DOHH2 (cell line): Measurements from ENCODE around the gene RP2.
A peak's percentile ranks its signal among the peaks of the same experiment; 100 is the strongest.

Source experiments
- EZH2phosphoT487 ChIP-seq: fragments of 200-600 bp; sonication (generic); IDR thresholded peaks from 2 replicates; pipeline ENCODE4 v1.6.1; 2017; ENCODE audit warnings: borderline replicate concordance, mild to moderate bottlenecking, antibody characterized with exemption, low read length, moderate library complexity, mixed read lengths
- TF ChIP-seq, protein P1 (sequence below): fragments of 200-600 bp; sonication (generic); IDR thresholded peaks from one replicate; pipeline ENCODE4 v1.5.1; 2014; ENCODE audit warnings: antibody characterized with exemption, mild to moderate bottlenecking, low read depth, low read length; ENCODE audit not compliant: poor library complexity, severe bottlenecking

DNA sequence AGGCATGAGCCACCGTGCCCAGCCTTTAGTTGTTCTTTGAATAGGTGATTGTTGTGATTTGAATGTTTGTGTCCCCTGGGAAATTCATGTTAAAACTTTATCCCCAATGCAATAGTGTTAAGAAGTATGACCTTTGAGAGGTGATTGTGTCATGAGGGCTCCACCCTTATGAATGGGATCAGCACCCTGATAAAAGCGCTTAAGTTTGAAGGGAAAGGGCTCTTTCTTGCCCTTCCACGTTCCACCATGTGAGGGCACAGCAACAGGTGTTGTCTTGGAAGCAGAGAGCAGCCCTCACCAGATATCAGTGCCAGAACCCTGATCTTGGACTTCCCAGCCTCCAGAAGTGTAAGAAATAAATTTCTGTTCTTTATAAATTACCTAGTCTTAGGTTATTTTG is 33.7 kb upstream of the RP2 start:
- TF ChIP-seq, protein P1, sequence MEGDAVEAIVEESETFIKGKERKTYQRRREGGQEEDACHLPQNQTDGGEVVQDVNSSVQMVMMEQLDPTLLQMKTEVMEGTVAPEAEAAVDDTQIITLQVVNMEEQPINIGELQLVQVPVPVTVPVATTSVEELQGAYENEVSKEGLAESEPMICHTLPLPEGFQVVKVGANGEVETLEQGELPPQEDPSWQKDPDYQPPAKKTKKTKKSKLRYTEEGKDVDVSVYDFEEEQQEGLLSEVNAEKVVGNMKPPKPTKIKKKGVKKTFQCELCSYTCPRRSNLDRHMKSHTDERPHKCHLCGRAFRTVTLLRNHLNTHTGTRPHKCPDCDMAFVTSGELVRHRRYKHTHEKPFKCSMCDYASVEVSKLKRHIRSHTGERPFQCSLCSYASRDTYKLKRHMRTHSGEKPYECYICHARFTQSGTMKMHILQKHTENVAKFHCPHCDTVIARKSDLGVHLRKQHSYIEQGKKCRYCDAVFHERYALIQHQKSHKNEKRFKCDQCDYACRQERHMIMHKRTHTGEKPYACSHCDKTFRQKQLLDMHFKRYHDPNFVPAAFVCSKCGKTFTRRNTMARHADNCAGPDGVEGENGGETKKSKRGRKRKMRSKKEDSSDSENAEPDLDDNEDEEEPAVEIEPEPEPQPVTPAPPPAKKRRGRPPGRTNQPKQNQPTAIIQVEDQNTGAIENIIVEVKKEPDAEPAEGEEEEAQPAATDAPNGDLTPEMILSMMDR = peak; percentile 17
- no peak for TF ChIP-seq EZH2phosphoT487
